ENCODE measurements around the gene DLGAP4. TPM values are rescaled to one million over a fixed set of nuclear protein-coding genes. Genes with fewer than 3 reads are reported as not detected.

Gene DLGAP4
- total RNA-seq, 1 donor from 2014 or later: 172 TPM

DNA sequence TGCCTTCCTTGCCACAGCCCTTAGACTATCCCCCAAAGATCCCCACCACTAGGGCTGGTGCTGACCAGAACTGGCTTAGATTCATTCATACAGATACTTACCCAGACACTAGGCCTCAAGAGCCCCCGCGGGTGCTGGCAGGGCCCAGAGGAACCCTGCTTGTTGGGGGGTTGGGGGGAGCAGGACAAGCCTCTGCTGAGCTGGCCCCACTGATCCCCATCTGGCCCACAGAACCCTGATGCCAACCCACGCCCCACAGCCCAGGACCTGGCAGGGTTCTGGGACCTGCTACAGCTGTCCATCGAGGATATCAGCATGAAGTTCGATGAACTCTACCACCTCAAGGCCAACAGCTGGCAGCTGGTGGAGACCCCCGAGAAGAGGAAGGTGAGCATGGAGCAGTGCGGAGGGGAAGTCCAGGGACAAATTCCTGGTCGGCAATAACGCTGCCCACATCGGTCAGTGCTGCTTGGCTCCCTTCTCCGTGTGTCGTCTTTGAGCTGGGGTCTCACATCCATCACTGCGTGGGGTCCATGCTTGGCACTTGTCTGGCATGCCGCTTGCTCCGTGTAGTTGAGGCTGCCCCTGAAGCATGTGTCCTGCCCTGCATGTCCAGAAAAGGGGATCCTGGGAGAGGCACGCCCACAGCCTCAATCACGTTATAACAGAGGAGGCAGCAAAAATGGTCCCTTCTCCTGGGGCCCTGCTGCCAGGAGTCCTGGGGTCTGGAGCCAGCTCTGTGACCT is 219.7 kb downstream of the DLGAP4 start:
- H3K9me3 Mint-ChIP-seq (ENCODE audit: unreplicated experiment): no peaks in the 10 kb centered on the region

DNA sequence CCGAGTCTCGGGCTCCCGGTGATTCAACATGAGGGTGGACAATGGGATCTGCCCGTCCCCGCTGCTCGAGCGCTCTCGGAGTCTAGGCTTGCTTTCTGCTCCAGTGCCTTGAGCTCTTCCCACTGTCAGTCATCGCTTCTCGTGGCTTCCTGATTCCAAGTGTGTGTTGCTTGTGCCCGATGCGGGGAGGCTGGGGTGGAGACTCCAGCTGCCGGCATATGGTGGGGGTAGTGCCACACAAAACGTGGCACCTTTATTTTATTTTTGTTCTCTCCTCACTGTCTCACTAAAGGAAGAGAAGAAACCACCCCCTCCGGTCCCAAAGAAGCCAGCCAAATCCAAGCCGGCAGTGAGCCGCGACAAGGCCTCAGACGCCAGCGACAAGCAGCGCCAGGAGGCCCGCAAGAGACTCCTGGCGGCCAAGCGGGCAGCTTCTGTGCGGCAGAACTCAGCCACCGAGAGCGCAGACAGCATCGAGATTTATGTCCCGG is 220.4 kb downstream of the DLGAP4 start:
- H3K27me3 Mint-ChIP-seq (ENCODE audit: unreplicated experiment): peaks cover 5% of the 10 kb centered on the region
- H3K4me1 Mint-ChIP-seq (ENCODE audit: unreplicated experiment): peaks cover 5% of the 10 kb centered on the region
- DNase-seq (ENCODE audit: low spot score): no peak
- TF ChIP-seq, protein P1, sequence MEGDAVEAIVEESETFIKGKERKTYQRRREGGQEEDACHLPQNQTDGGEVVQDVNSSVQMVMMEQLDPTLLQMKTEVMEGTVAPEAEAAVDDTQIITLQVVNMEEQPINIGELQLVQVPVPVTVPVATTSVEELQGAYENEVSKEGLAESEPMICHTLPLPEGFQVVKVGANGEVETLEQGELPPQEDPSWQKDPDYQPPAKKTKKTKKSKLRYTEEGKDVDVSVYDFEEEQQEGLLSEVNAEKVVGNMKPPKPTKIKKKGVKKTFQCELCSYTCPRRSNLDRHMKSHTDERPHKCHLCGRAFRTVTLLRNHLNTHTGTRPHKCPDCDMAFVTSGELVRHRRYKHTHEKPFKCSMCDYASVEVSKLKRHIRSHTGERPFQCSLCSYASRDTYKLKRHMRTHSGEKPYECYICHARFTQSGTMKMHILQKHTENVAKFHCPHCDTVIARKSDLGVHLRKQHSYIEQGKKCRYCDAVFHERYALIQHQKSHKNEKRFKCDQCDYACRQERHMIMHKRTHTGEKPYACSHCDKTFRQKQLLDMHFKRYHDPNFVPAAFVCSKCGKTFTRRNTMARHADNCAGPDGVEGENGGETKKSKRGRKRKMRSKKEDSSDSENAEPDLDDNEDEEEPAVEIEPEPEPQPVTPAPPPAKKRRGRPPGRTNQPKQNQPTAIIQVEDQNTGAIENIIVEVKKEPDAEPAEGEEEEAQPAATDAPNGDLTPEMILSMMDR (IDR thresholded peaks at IDR 0.05; ENCODE audit: unreplicated experiment): no peak
- no peaks in the 10 kb centered on the region for H3K9me3 Mint-ChIP-seq (ENCODE audit: unreplicated experiment)
- H3K27ac Mint-ChIP-seq (ENCODE audit: unreplicated experiment): no peak overlapping the region
- peak overlapping the region; percentile 42 for H3K4me3 Mint-ChIP-seq (ENCODE audit: unreplicated experiment)
- peaks cover 31% of the 10 kb centered on the region for H3K36me3 Mint-ChIP-seq (ENCODE audit: low read depth, unreplicated experiment)

More for the DNA sequence above, 219.7 kb downstream of the DLGAP4 start:
- Mint-ChIP-seq H3K36me3 (ENCODE audit: low read depth, unreplicated experiment) (peaks cover 33% of the 10 kb centered on the region), H3K4me1 (ENCODE audit: unreplicated experiment) (no peaks in the 10 kb centered on the region), H3K4me3 (ENCODE audit: unreplicated experiment) (peak overlapping the region; percentile 21), H3K27me3 (ENCODE audit: unreplicated experiment) (peaks cover 5% of the 10 kb centered on the region), H3K27ac (ENCODE audit: unreplicated experiment) (no peak overlapping the region)
- no peak for DNase-seq (ENCODE audit: low spot score)
- TF ChIP-seq, protein P1 (IDR thresholded peaks at IDR 0.05; ENCODE audit: unreplicated experiment): no peak

DNA sequence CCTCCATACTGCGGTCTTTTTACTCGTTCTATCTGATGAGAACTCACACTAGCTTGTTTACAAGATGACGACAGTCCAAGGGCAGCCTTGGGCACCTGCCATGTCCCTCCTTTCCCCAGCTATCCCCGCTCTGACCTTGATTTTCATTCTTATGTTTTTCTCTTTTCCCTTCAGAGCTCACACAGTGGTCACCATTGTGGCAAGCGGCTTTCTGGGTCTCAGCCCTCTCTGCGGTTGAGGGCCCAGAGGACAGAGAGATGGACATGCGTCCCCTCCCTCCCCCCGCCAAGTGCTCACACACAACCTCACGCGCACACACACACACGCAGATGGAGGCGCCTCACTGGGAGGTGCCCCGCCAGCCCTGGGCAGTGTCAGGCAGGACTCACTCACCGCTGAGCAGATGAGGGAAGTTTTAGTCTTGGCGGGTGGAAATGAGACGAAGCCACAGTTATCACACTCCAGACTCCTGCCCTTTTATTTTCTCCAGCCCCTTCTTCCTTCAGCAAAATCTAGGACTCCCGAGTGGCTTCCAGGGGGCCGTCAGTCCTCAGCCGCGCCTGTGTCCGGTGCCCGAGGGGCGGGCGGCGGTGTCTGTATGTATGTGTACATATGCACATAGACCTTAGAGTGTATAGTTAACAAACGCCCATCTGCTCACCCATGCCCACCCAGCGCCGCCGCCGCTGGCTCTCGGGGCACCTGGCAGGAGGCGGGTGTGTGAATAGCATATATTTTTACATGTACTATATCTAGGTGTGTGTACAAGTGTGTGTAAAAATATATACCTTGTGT is 221.4 kb downstream of the DLGAP4 start:
- no peak for DNase-seq (ENCODE audit: low spot score)
- Mint-ChIP-seq H3K27me3 (ENCODE audit: unreplicated experiment) (peaks cover 7% of the 10 kb centered on the region), H3K4me3 (ENCODE audit: unreplicated experiment) (no peak overlapping the region), H3K4me1 (ENCODE audit: unreplicated experiment) (peaks cover 5% of the 10 kb centered on the region), H3K27ac (ENCODE audit: unreplicated experiment) (peak overlapping the region; percentile 4), H3K36me3 (ENCODE audit: low read depth, unreplicated experiment) (peaks cover 24% of the 10 kb centered on the region), H3K9me3 (ENCODE audit: unreplicated experiment) (no peaks in the 10 kb centered on the region)
- TF ChIP-seq, protein P1 (IDR thresholded peaks at IDR 0.05; ENCODE audit: unreplicated experiment): no peak

DNA sequence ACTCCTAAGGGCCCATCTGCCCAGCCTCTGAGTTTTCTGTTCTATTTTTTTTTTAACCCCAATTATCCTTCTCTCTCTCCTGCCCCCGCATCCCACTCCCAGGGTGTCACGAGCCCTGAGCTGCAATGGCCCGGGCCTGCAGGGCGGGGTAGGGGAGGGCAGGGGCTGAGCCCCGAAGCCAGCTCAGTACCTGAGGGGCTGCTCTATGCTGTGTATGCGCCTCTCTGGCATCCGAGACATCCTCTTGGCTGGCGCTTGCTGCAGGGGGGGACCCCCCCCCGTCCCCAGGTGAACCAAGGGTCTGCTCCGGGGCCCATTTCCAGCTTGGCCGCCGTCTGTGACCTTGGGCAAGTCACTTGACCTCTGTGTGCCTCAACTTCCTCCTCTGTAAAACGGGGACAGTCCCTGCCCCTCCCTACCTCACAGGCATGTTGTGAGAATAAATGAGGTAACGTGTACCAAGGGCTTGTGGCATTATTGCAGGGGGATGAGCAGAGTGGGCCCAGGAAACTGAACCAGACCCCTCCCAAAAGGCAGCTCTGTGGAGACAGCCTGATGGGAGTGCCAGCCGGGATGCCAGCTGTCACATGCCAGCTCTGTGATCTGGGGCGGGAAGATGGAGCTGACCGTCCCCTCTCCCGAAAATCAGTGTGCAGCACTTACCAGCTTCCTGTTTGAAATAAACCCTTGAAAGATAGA is 222.2 kb downstream of the DLGAP4 start:
- Mint-ChIP-seq H3K4me3 (ENCODE audit: unreplicated experiment) (no peak overlapping the region), H3K36me3 (ENCODE audit: low read depth, unreplicated experiment) (peaks cover 24% of the 10 kb centered on the region), H3K4me1 (ENCODE audit: unreplicated experiment) (peaks cover 5% of the 10 kb centered on the region), H3K27me3 (ENCODE audit: unreplicated experiment) (peaks cover 8% of the 10 kb centered on the region), H3K9me3 (ENCODE audit: unreplicated experiment) (no peaks in the 10 kb centered on the region), H3K27ac (ENCODE audit: unreplicated experiment) (no peak overlapping the region)
- TF ChIP-seq, protein P1 (IDR thresholded peaks at IDR 0.05; ENCODE audit: unreplicated experiment): no peak
- no peak for DNase-seq (ENCODE audit: low spot score)

Measured in endothelial cell (in vitro differentiated cells).